Mammary epithelial cell (primary cell): ENCODE data around the gene RET.

Experiments used
- EZH2 ChIP-seq: IDR thresholded peaks from 2 replicates; pipeline ENCODE4 v1.6.1; 2012; ENCODE audit warnings: low read length, inconsistent platforms, borderline replicate concordance
- TF ChIP-seq, protein P1 (sequence below), 2 donors: IDR thresholded peaks in 1 of 2; conservative IDR thresholded peaks in 1 of 2; 2 replicates each; pipeline ENCODE4 v1.5.1; 2011 to 2012; ENCODE audit warnings: inconsistent platforms in 2 of 2, low read length in 2 of 2, mild to moderate bottlenecking in 2 of 2, control low read depth in 1 of 2, low read depth in 1 of 2; ENCODE audit not compliant: insufficient read depth in 1 of 2; ENCODE audit errors: extremely low read depth in 1 of 2

DNA sequence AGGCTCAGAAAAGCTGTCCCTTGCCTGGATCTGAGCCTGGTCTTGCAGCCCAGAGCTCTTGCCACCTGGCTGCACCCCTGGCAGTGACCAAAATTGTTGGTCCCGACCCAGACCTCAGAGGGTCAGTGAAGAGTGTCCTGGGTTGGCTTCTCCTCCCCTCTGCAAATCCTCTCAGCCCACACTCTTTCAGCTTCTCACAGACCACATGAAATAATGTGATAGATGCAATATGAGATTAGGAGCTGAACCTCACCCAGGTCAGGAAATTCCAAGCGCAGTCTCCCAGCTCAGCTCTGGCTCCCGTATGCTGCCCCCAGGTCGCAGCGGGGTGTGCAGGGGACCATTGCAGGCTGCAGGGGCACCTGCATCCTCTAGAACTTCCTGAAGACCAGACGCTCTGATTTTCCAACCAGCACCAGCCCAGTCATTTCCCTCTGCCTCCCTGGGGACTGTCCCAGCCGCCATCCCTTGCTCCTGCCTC is 19.6 kb upstream of the RET start:
- TF ChIP-seq, protein P1, sequence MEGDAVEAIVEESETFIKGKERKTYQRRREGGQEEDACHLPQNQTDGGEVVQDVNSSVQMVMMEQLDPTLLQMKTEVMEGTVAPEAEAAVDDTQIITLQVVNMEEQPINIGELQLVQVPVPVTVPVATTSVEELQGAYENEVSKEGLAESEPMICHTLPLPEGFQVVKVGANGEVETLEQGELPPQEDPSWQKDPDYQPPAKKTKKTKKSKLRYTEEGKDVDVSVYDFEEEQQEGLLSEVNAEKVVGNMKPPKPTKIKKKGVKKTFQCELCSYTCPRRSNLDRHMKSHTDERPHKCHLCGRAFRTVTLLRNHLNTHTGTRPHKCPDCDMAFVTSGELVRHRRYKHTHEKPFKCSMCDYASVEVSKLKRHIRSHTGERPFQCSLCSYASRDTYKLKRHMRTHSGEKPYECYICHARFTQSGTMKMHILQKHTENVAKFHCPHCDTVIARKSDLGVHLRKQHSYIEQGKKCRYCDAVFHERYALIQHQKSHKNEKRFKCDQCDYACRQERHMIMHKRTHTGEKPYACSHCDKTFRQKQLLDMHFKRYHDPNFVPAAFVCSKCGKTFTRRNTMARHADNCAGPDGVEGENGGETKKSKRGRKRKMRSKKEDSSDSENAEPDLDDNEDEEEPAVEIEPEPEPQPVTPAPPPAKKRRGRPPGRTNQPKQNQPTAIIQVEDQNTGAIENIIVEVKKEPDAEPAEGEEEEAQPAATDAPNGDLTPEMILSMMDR (conservative IDR thresholded peaks at IDR 0.05 in 1 of 2, IDR thresholded peaks at IDR 0.05 in 1 of 2; ENCODE audit: extremely low read depth in 1 of 2, insufficient read depth in 1 of 2, low read depth in 1 of 2, low read length in 2 of 2) = no peak
- TF ChIP-seq EZH2 = no peak
